GOT3 (cell line): ENCODE results near the gene FILIP1L.
"Not testable (repeated sequence)": the region's sequence is repeated elsewhere in the genome, so short reads cannot be mapped to it uniquely, and the experiment has no call there.

Source experiments
- DNase-seq: peaks from one replicate; lab custom pipeline; 2025; ENCODE audit warnings: mixed read lengths; lab: John Stamatoyannopoulos, UW

Gene FILIP1L

GRCh38 chr3:100073714-100074307, 40.5 kb downstream of the FILIP1L start:
- DNase-seq: no peak

GRCh38 chr3:100073049-100073713, 41.1 kb downstream of the FILIP1L start:
- DNase-seq: no peak

- no peak for DNase-seq
Measured at GRCh38 chr3:100072326-100073048, 41.8 kb downstream of the FILIP1L start.

- no peak for DNase-seq
Measured at GRCh38 chr3:100069472-100069871, 44.8 kb downstream of the FILIP1L start.

- DNase-seq: peak; percentile 12
Measured at GRCh38 chr3:100068826-100069225, 45.5 kb downstream of the FILIP1L start.

GRCh38 chr3:100067589-100067988, 46.7 kb downstream of the FILIP1L start:
- DNase-seq: no peak

GRCh38 chr3:100063929-100064461, 50.3 kb downstream of the FILIP1L start:
- DNase-seq: no peak

- no peak for DNase-seq
Measured at GRCh38 chr3:100062665-100063064, 51.6 kb downstream of the FILIP1L start.

GRCh38 chr3:100060685-100061484, 53.4 kb downstream of the FILIP1L start:
- no peak for DNase-seq

- no peak for DNase-seq
Measured at GRCh38 chr3:100059472-100059871, 54.8 kb downstream of the FILIP1L start.

- no peak for DNase-seq
Measured at GRCh38 chr3:100057716-100058575, 56.4 kb downstream of the FILIP1L start.

GRCh38 chr3:100053951-100054620, 60.2 kb downstream of the FILIP1L start:
- DNase-seq: no peak

- not testable (repeated sequence) for DNase-seq
Measured at GRCh38 chr3:100051513-100051912, 62.8 kb downstream of the FILIP1L start.

GRCh38 chr3:100048248-100048647, 66.1 kb downstream of the FILIP1L start:
- DNase-seq: no peak

- DNase-seq: no peak
Measured at GRCh38 chr3:100047455-100048141, 66.7 kb downstream of the FILIP1L start.

GRCh38 chr3:100046986-100047385, 67.3 kb downstream of the FILIP1L start:
- no peak for DNase-seq

GRCh38 chr3:100045696-100046095, 68.6 kb downstream of the FILIP1L start:
- DNase-seq: no peak

- no peak for DNase-seq
Measured at GRCh38 chr3:100044369-100044768, 69.9 kb downstream of the FILIP1L start.

GRCh38 chr3:100043271-100043670, 71.0 kb downstream of the FILIP1L start:
- no peak for DNase-seq
